HEK293 (cell line): Measurements from ENCODE around the gene PODN.
A peak's percentile ranks its signal among the peaks of the same experiment; 100 is the strongest.

ENCODE experiments used
- CTCF ChIA-PET: fragments of 350-600 bp; formaldehyde crosslinking; extraction: SDS; loops from one replicate; lab custom pipeline; 2021; ENCODE audit warnings: antibody characterized with exemption; lab: Yijun Ruan, JAX
- POLR2A ChIA-PET: fragments of 300-600 bp; formaldehyde crosslinking; extraction: SDS; loops from one replicate; lab custom pipeline; 2020; ENCODE audit warnings: antibody characterized with exemption, inconsistent platforms; lab: Yijun Ruan, JAX
- H3K27ac ChIP-seq: fragments of 200-500 bp; sonication (Bioruptor generic); 2 replicates; pipeline ENCODE4 v1.5.1; 2014; ENCODE audit warnings: low read depth, low read length, control low read depth, inconsistent platforms; ENCODE audit errors: extremely low read depth
- H3K36me3 ChIP-seq, 2 experiments: fragments of 200-500 bp in 1 of 2; sonication (Bioruptor generic) in 1 of 2; 1 replicate in 1 of 2; 2 replicates in 1 of 2; pipeline ENCODE4 v1.5.1; 2014 to 2017; ENCODE audit warnings: inconsistent platforms in 2 of 2, low read length in 2 of 2; ENCODE audit not compliant: control insufficient read depth in 2 of 2, insufficient read depth in 1 of 2
- H3K4me1 ChIP-seq: fragments of 200-500 bp; sonication (Bioruptor generic); 2 replicates; pipeline ENCODE4 v1.5.1; 2014; ENCODE audit warnings: mild to moderate bottlenecking, low read length, inconsistent platforms; ENCODE audit not compliant: control insufficient read depth, insufficient read depth
- H3K4me3 ChIP-seq: 2 replicates; pipeline ENCODE4 v1.5.1; 2011; ENCODE audit warnings: low read depth, mild to moderate bottlenecking, control low read depth, low read length, moderate library complexity
- H3K9me3 ChIP-seq: fragments of 200-500 bp; sonication (Bioruptor generic); 2 replicates; pipeline ENCODE4 v1.5.1; 2014; ENCODE audit warnings: low read depth, low read length, inconsistent platforms; ENCODE audit not compliant: control insufficient read depth, insufficient read depth
- BCL11B ChIP-seq: fragments of 450-650 bp; formaldehyde crosslinking; IDR thresholded peaks from 2 replicates; pipeline ENCODE4 v1.5.1; 2016; ENCODE audit warnings: low read depth, missing biosample characterization, missing genetic modification characterization
- EGR2 ChIP-seq: fragments of 450-650 bp; formaldehyde crosslinking; IDR thresholded peaks from 2 replicates; pipeline ENCODE4 v1.5.1; 2016; ENCODE audit warnings: low read depth, missing biosample characterization, missing genetic modification characterization
- FEZF1 ChIP-seq: fragments of 450-650 bp; formaldehyde crosslinking; IDR thresholded peaks from 2 replicates; pipeline ENCODE4 v1.5.1; 2016; ENCODE audit warnings: missing biosample characterization, missing genetic modification characterization
- HOXD13 ChIP-seq: sonication (generic); formaldehyde crosslinking; IDR thresholded peaks from 2 replicates; pipeline ENCODE4 v1.8.0; 2022; ENCODE audit warnings: missing genetic modification reagents, borderline replicate concordance
- KLF8 ChIP-seq: fragments of 450-650 bp; formaldehyde crosslinking; IDR thresholded peaks from 2 replicates; pipeline ENCODE4 v1.5.1; 2016; ENCODE audit warnings: missing biosample characterization, missing genetic modification characterization
- MYNN ChIP-seq: fragments of 450-650 bp; formaldehyde crosslinking; IDR thresholded peaks from 2 replicates; pipeline ENCODE4 v1.5.1; 2016; ENCODE audit warnings: missing biosample characterization, missing genetic modification characterization, borderline replicate concordance
- MZF1 ChIP-seq: fragments of 450-650 bp; formaldehyde crosslinking; IDR thresholded peaks from 2 replicates; pipeline ENCODE4 v1.5.1; 2017; ENCODE audit warnings: missing biosample characterization, missing genetic modification characterization, borderline replicate concordance
- PATZ1 ChIP-seq: fragments of 450-650 bp; formaldehyde crosslinking; IDR thresholded peaks from 2 replicates; pipeline ENCODE4 v1.5.1; 2016; ENCODE audit warnings: missing biosample characterization, missing genetic modification characterization
- PRDM10 ChIP-seq: fragments of 450-650 bp; formaldehyde crosslinking; IDR thresholded peaks from 2 replicates; pipeline ENCODE4 v1.5.1; 2016; ENCODE audit warnings: missing biosample characterization, missing genetic modification characterization
- PRDM6 ChIP-seq: fragments of 450-650 bp; formaldehyde crosslinking; IDR thresholded peaks from 2 replicates; pipeline ENCODE4 v1.5.1; 2017; ENCODE audit warnings: missing biosample characterization, missing genetic modification characterization
- ZBTB17 ChIP-seq: fragments of 450-650 bp; formaldehyde crosslinking; IDR thresholded peaks from 2 replicates; pipeline ENCODE4 v1.5.1; 2016; ENCODE audit warnings: missing biosample characterization, missing genetic modification characterization
- ZBTB48 ChIP-seq: fragments of 450-650 bp; formaldehyde crosslinking; IDR thresholded peaks from 2 replicates; pipeline ENCODE4 v1.5.1; 2016; ENCODE audit warnings: missing biosample characterization, missing genetic modification characterization
- ZBTB6 ChIP-seq: fragments of 450-650 bp; formaldehyde crosslinking; IDR thresholded peaks from 2 replicates; pipeline ENCODE4 v1.5.1; 2017; ENCODE audit warnings: missing biosample characterization, missing genetic modification characterization
- ZFP69B ChIP-seq: fragments of 450-650 bp; formaldehyde crosslinking; IDR thresholded peaks from 2 replicates; pipeline ENCODE4 v1.5.1; 2016; ENCODE audit warnings: missing biosample characterization, missing genetic modification characterization
- ZNF114 ChIP-seq: fragments of 450-650 bp; formaldehyde crosslinking; IDR thresholded peaks from 2 replicates; pipeline ENCODE4 v1.5.0; 2017; ENCODE audit warnings: missing biosample characterization, missing genetic modification characterization
- ZNF121 ChIP-seq: fragments of 450-650 bp; formaldehyde crosslinking; IDR thresholded peaks from 2 replicates; pipeline ENCODE4 v1.5.1; 2016; ENCODE audit warnings: missing biosample characterization, missing genetic modification characterization
- ZNF174 ChIP-seq: fragments of 450-650 bp; formaldehyde crosslinking; IDR thresholded peaks from 2 replicates; pipeline ENCODE4 v1.5.0; 2017; ENCODE audit warnings: missing biosample characterization, mild to moderate bottlenecking, missing genetic modification characterization
- ZNF211 ChIP-seq: fragments of 450-650 bp; formaldehyde crosslinking; IDR thresholded peaks from 2 replicates; pipeline ENCODE4 v1.5.1; 2016; ENCODE audit warnings: low read depth, missing biosample characterization, missing genetic modification characterization
- ZNF350 ChIP-seq: fragments of 450-650 bp; formaldehyde crosslinking; IDR thresholded peaks from 2 replicates; pipeline ENCODE4 v1.5.0; 2017; ENCODE audit warnings: missing biosample characterization, mild to moderate bottlenecking, missing genetic modification characterization
- ZNF423 ChIP-seq: fragments of 450-650 bp; formaldehyde crosslinking; IDR thresholded peaks from 2 replicates; pipeline ENCODE4 v1.5.1; 2016; ENCODE audit warnings: missing biosample characterization, missing genetic modification characterization
- ZNF48 ChIP-seq: fragments of 450-650 bp; formaldehyde crosslinking; IDR thresholded peaks from 2 replicates; pipeline ENCODE4 v1.5.1; 2016; ENCODE audit warnings: missing biosample characterization, missing genetic modification characterization
- ZNF488 ChIP-seq: fragments of 450-650 bp; formaldehyde crosslinking; IDR thresholded peaks from 2 replicates; pipeline ENCODE4 v1.5.1; 2016; ENCODE audit warnings: missing biosample characterization, missing genetic modification characterization
- ZNF544 ChIP-seq: fragments of 450-650 bp; formaldehyde crosslinking; IDR thresholded peaks from 2 replicates; pipeline ENCODE4 v1.5.0; 2017; ENCODE audit warnings: missing biosample characterization, missing genetic modification characterization
- ZNF658 ChIP-seq: fragments of 450-650 bp; formaldehyde crosslinking; IDR thresholded peaks from 2 replicates; pipeline ENCODE4; 2016; ENCODE audit warnings: missing biosample characterization, missing genetic modification characterization

Gene PODN

DNA sequence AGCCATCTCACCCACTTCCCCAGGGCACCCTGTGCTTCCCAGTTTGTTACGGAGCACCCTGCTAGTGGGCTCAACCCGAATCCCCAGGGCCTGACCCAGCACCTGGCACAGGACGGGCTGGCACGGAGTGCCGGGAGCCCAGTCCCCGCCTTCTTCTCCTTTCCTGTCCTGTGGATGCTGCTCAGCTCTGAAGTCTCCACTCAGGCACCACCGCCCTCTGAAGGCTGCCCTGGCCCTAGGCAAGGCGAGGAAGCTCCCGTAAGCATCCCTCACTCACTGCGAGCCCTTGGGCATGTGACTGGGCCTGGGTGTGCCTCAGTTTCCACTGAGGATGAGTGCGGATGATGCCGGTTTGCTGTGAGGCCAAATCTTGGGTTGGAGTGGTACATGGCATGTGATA, 58.6 kb downstream of the PODN start:
- Histone ChIP-seq H3K27ac (no peak overlapping the region), H3K4me1 (peaks cover 4% of the 10 kb centered on the region; the same call in 1 of the 2 replicates), H3K9me3 (no peaks in the 10 kb centered on the region), H3K4me3 (no peak overlapping the region), H3K36me3 (no peaks in the 10 kb centered on the region)
- ChIA-PET POLR2A (no interaction called here), CTCF (no interaction called here)
- TF ChIP-seq PATZ1 (tag by site-specific recombination) (no peak), ZNF350 (no peak), ZNF114 (tag by site-specific recombination) (no peak)

DNA sequence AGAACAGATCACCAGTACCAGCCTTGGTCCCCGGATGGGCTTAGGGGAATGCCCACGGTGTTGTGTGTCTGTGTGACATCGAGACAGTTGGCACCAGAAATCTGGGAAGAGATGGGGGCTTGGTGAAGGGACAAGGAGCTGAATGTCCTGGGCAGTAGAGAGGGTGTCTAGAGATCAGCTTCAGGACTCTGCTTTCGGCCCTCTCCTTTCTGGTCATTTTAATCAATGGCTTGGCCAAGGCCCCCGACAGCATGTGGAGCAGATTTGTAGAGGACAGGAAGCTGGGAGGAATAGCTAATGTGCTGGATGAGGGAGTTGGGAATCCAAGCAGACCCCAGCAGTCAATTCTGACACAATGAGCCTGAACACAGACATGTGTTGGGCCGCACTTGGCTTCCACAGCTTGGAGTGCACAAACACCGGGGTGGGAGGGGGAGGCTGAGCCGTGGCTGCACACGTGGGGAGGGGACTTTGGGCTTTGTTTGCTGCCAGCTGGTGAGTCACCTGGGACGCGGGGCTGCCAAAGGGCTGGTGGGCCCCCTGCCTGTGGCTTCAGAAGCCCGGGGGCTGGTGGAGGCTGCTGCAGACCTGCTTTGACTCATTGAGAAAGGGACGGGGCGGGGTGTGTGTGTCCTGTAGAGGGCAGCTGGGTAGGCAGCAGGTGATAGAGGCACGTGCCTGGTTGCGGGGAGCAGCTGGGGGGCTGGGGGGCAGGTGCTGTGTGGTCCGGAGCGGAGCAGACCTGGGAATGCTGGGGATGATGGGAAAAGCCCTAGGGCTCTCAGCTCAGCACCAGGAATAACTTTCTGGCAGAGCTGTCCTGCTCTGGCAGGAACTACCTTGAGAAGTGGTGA, 59.5 kb downstream of the PODN start:
- CTCF ChIA-PET: interaction anchor here (0.6 to 1.5 kb wide), 2 partner anchors 11 to 61 kb away, joined by 3 read pairs; no protein-coding TSS in a partner anchor
- no peaks in the 10 kb centered on the region for H3K9me3 ChIP-seq
- POLR2A ChIA-PET: interaction anchor here (0.5 kb wide), 1 partner anchor 436 kb away, joined by 3 read pairs; no protein-coding TSS in a partner anchor
- no peaks in the 10 kb centered on the region for H3K4me1 ChIP-seq
- no peak overlapping the region for H3K4me3 ChIP-seq
- no peak overlapping the region for H3K27ac ChIP-seq
- no peaks in the 10 kb centered on the region for H3K36me3 ChIP-seq
- TF ChIP-seq ZNF48 (tag by site-specific recombination) (no peak), ZFP69B (peak; percentile 86), PRDM6 (tag by site-specific recombination) (no peak), BCL11B (tag by site-specific recombination) (no peak), ZNF121 (tag by site-specific recombination) (no peak), MYNN (tag by site-specific recombination) (no peak), HOXD13 (CRISPR knock-in tag) (no peak), ZNF544 (no peak), KLF8 (tag by site-specific recombination) (no peak), ZBTB17 (tag by site-specific recombination) (no peak), MZF1 (tag by site-specific recombination) (no peak), PRDM10 (no peak), ZBTB48 (tag by site-specific recombination) (no peak), ZBTB6 (tag by site-specific recombination) (no peak), EGR2 (tag by site-specific recombination) (peak; percentile 28; the same call in 1 of the 2 replicates), ZNF488 (tag by site-specific recombination) (no peak), ZNF423 (tag by site-specific recombination) (no peak), ZNF658 (tag by site-specific recombination) (no peak), ZNF174 (tag by site-specific recombination) (no peak), FEZF1 (no peak), ZNF211 (tag by site-specific recombination) (no peak)
